Adrenal gland (tissue), 12 donors: Measurements from ENCODE around the gene CUEDC1. TPM values are rescaled to one million over a fixed set of nuclear protein-coding genes. Genes with fewer than 3 reads are reported as not detected.

Experiments used
- DNase-seq, 7 donors: peaks; one replicate each; pipeline ENCODE4 v3.0.0-alpha.2; 2019 to 2020
- H3K27ac ChIP-seq, 5 donors: fragments of 200-600 bp; sonication (generic) in 4 of 5; 1 replicate in 3 of 5; 2 replicates in 2 of 5; pipeline versions ENCODE4 v1.5.1 to v1.8.0; 2016 to 2020; ENCODE audit warnings: mild to moderate bottlenecking in 1 of 5
- H3K27me3 ChIP-seq: fragments of 200-600 bp; 2 replicates; pipeline ENCODE4 v1.8.0; 2021
- H3K36me3 ChIP-seq, 2 donors: fragments of 200-600 bp; replicated peaks in 1 of 2; 1 replicate in 1 of 2; 2 replicates in 1 of 2; pipeline versions ENCODE4 v1.5.1 to v1.8.0; 2018 to 2022
- H3K4me1 ChIP-seq, 2 donors: fragments of 200-600 bp; replicated peaks in 1 of 2; 1 replicate in 1 of 2; 2 replicates in 1 of 2; pipeline versions ENCODE4 v1.5.1 to v1.8.0; 2018 to 2021
- H3K4me3 ChIP-seq, 4 donors: fragments of 200-600 bp; sonication (generic) in 3 of 4; one replicate each; pipeline ENCODE4 v1.5.1; 2016 to 2018
- H3K9me3 ChIP-seq, 3 donors: fragments of 200-600 bp; sonication (generic) in 1 of 3; replicated peaks in 1 of 3; 1 replicate in 2 of 3; 2 replicates in 1 of 3; pipeline versions ENCODE4 v1.5.1 to v1.8.0; 2016 to 2021
- CTCF ChIP-seq, 6 experiments: fragments of 450-650 bp in 4 of 6; fragments of 200-600 bp in 2 of 6; sonication (generic) in 1 of 6; IDR thresholded peaks; 1 replicate in 5 of 6; 2 replicates in 1 of 6; pipeline versions ENCODE4 v1.5.1 to v1.8.0; 2016 to 2021; ENCODE audit warnings: antibody characterized with exemption in 6 of 6, mild to moderate bottlenecking in 2 of 6, moderate library complexity in 1 of 6
- POLR2A ChIP-seq, 2 donors: fragments of 450-650 bp; IDR thresholded peaks; one replicate each; pipeline ENCODE4 v1.6.1; 2017; ENCODE audit warnings: antibody characterized with exemption in 2 of 2, mild to moderate bottlenecking in 2 of 2, moderate library complexity in 1 of 2
- WGBS, 4 donors: extraction: QIAGEN DNeasy Blood & Tissue Kit in 2 of 4; methylation state at CpG; one replicate each; pipeline versions ENCODE4 v1.1.5 to v1.1.7; 2013 to 2017; 5-methylcytosine and 5-hydroxymethylcytosine counted together
- intact Hi-C, 2 donors: fragments of 100-400 bp; cut with DNase I; formaldehyde crosslinking; loops; one replicate each; pipeline versions ENCODE4 v1.14.1 to v1.15.0; 2022 to 2023
- polyA plus RNA-seq, 3 donors: library from polyadenylated mRNA; stranded (reverse); fragments of 200-250 nt in 2 of 3; fragments of 350-450 nt in 1 of 3; fragmentation: Illumina TruSeq in 1 of 3; extraction: RNeasy Lipid Tissue Mini Kit (QIAGEN cat#74804) in 1 of 3; gene quantifications; one replicate each; pipeline ENCODE4 v1.2.3, GENCODE V29; 2013 to 2014
- total RNA-seq, 9 donors: library from RNA; depleted of rRNA in 4 of 9; stranded (reverse); fragments of >200 nt in 4 of 9; fragments of 120-200 nt in 1 of 9; fragmentation: NEBNext Ultra II Directional in 1 of 9; extraction: Animal tissue kit (Norgen Biotek cat#: 25700) in 1 of 9; gene quantifications; one replicate each; pipeline versions ENCODE4 v1.1.0 to v1.2.4, GENCODE V29; 2013 to 2023
- donor health status: healthy with polysubstance abuse.
- donor health status: Bipolar disorder and iron deficiency.
- donor health status: DM: yes; HTN: yes; CAD: no.
- donor health status: DM: no; HTN: no; CAD: no.
- donor health status: DM: no; HTN: no; CAD: no.
- donor health status: DM: yes; HTN: yes; CAD: no.

Gene CUEDC1
- total and polyA plus RNA-seq, 12 donors: 9.4 to 47.3 (median 39.0) TPM

- Histone ChIP-seq H3K4me3 (no peak overlapping the region), H3K27ac (no peak overlapping the region), H3K27me3 (no peaks in the 10 kb centered on the region), H3K9me3 (no peaks in the 10 kb centered on the region), H3K36me3 (peaks cover 0 to 32% of the 10 kb centered on the region in 2 donors), H3K4me1 (peaks cover 0 to 31% of the 10 kb centered on the region in 2 donors)
- DNase-seq: no peak
- intact Hi-C loops: loop anchor here (5.0 kb wide), 2 partner anchors 135 to 140 kb away; no protein-coding TSS in a partner anchor
- TF ChIP-seq POLR2A (IDR thresholded peaks at IDR 0.05): no peak
- no peak for TF ChIP-seq CTCF (IDR thresholded peaks at IDR 0.05)
- WGBS, 4 donors: 91 to 95% (median 93%) methylated on average over 3 of the region's 3 CpGs
Observed at GRCh38 chr17:57997085-57997809, 42.0 kb upstream of the CUEDC1 start.

GRCh38 chr17:57995076-57995956, 40.1 kb upstream of the CUEDC1 start:
- 30 to 34% (median 32%) methylated on average over 4 of the region's 4 CpGs for WGBS, 4 donors
- peaks cover 0 to 23% of the 10 kb centered on the region in 2 donors for H3K36me3 ChIP-seq
- peaks cover 0 to 16% of the 10 kb centered on the region in 2 donors for H3K4me1 ChIP-seq
- H3K4me3 ChIP-seq: no peak overlapping the region
- H3K27me3 ChIP-seq: no peaks in the 10 kb centered on the region
- DNase-seq: peak; percentile 51 to 89 (median 81)
- intact Hi-C loops: loop anchor here (5.0 kb wide), 2 partner anchors 133 to 138 kb away; no protein-coding TSS in a partner anchor
- no peak for TF ChIP-seq POLR2A (IDR thresholded peaks at IDR 0.05)
- TF ChIP-seq CTCF (IDR thresholded peaks at IDR 0.05): peak; percentile 49 to 82 (median 77)
- peak overlapping the region in 2 of 5 donors; percentile 2 to 62 for H3K27ac ChIP-seq
- H3K9me3 ChIP-seq: no peaks in the 10 kb centered on the region

- intact Hi-C loops: no loop called here
- WGBS, 4 donors: 46 to 55% (median 53%) methylated on average over 2 of the region's 2 CpGs
- peaks cover 6 to 24% of the 10 kb centered on the region in 2 donors for H3K4me1 ChIP-seq
Observed at GRCh38 chr17:57994436-57994835, 39.2 kb upstream of the CUEDC1 start.

More at GRCh38 chr17:57994436-57994835, 39.2 kb upstream of the CUEDC1 start:
- Histone ChIP-seq H3K9me3 (no peaks in the 10 kb centered on the region), H3K27me3 (no peaks in the 10 kb centered on the region), H3K4me3 (no peak overlapping the region), H3K36me3 (peaks cover 0 to 16% of the 10 kb centered on the region in 2 donors), H3K27ac (no peak overlapping the region)
- no peak for DNase-seq
- TF ChIP-seq POLR2A (IDR thresholded peaks at IDR 0.05) (no peak), CTCF (IDR thresholded peaks at IDR 0.05) (no peak)
